H9 (cell line): Measurements from ENCODE around the gene COPS8. TPM values are rescaled to one million over a fixed set of nuclear protein-coding genes. Genes with fewer than 3 reads are reported as not detected.

Source experiments
- DNase-seq: peaks from one replicate; pipeline ENCODE4 v3.0.0-alpha.2; 2017
- H2AFZ ChIP-seq: one replicate; pipeline ENCODE4 v1.6.1; 2013; ENCODE audit warnings: mild to moderate bottlenecking, low read length, control low read depth, moderate library complexity
- H2AK5ac ChIP-seq: 2 replicates; pipeline ENCODE4 v1.6.1; 2013; ENCODE audit warnings: low read length, control low read depth, mixed read lengths; ENCODE audit not compliant: insufficient read length
- H2BK120ac ChIP-seq: one replicate; pipeline ENCODE4 v1.6.1; 2013; ENCODE audit warnings: low read depth, mild to moderate bottlenecking, low read length, control low read depth, inconsistent platforms; ENCODE audit not compliant: poor library complexity, severe bottlenecking
- H2BK12ac ChIP-seq: 2 replicates; pipeline ENCODE4 v1.6.1; 2013; ENCODE audit warnings: low read length, control low read depth, mixed read lengths, low read depth; ENCODE audit not compliant: insufficient read length
- H2BK15ac ChIP-seq: 2 replicates; pipeline ENCODE4 v1.6.1; 2013; ENCODE audit warnings: low read depth, low read length, control low read depth
- H2BK20ac ChIP-seq: one replicate; pipeline ENCODE4 v1.6.1; 2013; ENCODE audit warnings: low read depth, mild to moderate bottlenecking, low read length, control low read depth, inconsistent platforms; ENCODE audit not compliant: poor library complexity, severe bottlenecking
- H2BK5ac ChIP-seq: 2 replicates; pipeline ENCODE4 v1.6.1; 2013; ENCODE audit warnings: low read length, control low read depth, mixed read lengths; ENCODE audit not compliant: insufficient read length
- H3K14ac ChIP-seq: 2 replicates; pipeline ENCODE4 v1.6.1; 2013; ENCODE audit warnings: low read length, control low read depth; ENCODE audit not compliant: insufficient read depth
- H3K18ac ChIP-seq: 2 replicates; pipeline ENCODE4 v1.6.1; 2013; ENCODE audit warnings: low read depth, mild to moderate bottlenecking, mixed read lengths, low read length, control low read depth; ENCODE audit not compliant: insufficient read length
- H3K23ac ChIP-seq: 2 replicates; pipeline ENCODE4 v1.6.1; 2013; ENCODE audit warnings: low read length, control low read depth, mixed read lengths, low read depth; ENCODE audit not compliant: insufficient read length
- H3K23me2 ChIP-seq: 2 replicates; pipeline ENCODE4 v1.6.1; 2013; ENCODE audit warnings: low read depth, mild to moderate bottlenecking, mixed read lengths, low read length, control low read depth; ENCODE audit not compliant: insufficient read length, poor library complexity, severe bottlenecking
- H3K27ac ChIP-seq: 2 replicates; pipeline ENCODE4 v1.5.1; 2013; ENCODE audit warnings: low read length, control low read depth, mixed read lengths, low read depth; ENCODE audit not compliant: insufficient read length
- H3K27me3 ChIP-seq: 2 replicates; pipeline ENCODE4 v1.6.1; 2013; ENCODE audit warnings: low read length, control low read depth, inconsistent platforms; ENCODE audit not compliant: insufficient read depth
- H3K4ac ChIP-seq: 2 replicates; pipeline ENCODE4 v1.6.1; 2013; ENCODE audit warnings: low read depth, mild to moderate bottlenecking, control low read depth, inconsistent platforms, low read length, moderate library complexity
- H3K4me1 ChIP-seq: 2 replicates; pipeline ENCODE4 v1.6.1; 2013; ENCODE audit warnings: low read length, control low read depth, inconsistent platforms; ENCODE audit not compliant: insufficient read depth
- H3K4me2 ChIP-seq: 2 replicates; pipeline ENCODE4 v1.6.1; 2013; ENCODE audit warnings: low read length, control low read depth, mixed read lengths; ENCODE audit not compliant: insufficient read length, insufficient read depth
- H3K56ac ChIP-seq: 2 replicates; pipeline ENCODE4 v1.6.1; 2013; ENCODE audit warnings: low read depth, mild to moderate bottlenecking, mixed read lengths, low read length, control low read depth; ENCODE audit not compliant: insufficient read length
- H3K79me1 ChIP-seq: 2 replicates; pipeline ENCODE4 v1.6.1; 2013; ENCODE audit warnings: low read depth, mild to moderate bottlenecking, moderate library complexity, low read length, control low read depth, inconsistent platforms; ENCODE audit not compliant: insufficient read depth, poor library complexity, severe bottlenecking
- H3K79me2 ChIP-seq: 2 replicates; pipeline ENCODE4 v1.6.1; 2013; ENCODE audit warnings: low read length, control low read depth, inconsistent platforms; ENCODE audit not compliant: insufficient read depth
- H3K9ac ChIP-seq: 2 replicates; pipeline ENCODE4 v1.6.1; 2013; ENCODE audit warnings: low read length, control low read depth, mixed read lengths; ENCODE audit not compliant: insufficient read length; ENCODE audit errors: extremely low read depth
- H3K9me3 ChIP-seq: one replicate; pipeline ENCODE4 v1.6.1; 2013; ENCODE audit warnings: low read depth, low read length, inconsistent platforms; ENCODE audit not compliant: control insufficient read depth
- H3T11ph ChIP-seq: one replicate; pipeline ENCODE4 v1.6.1; 2013; ENCODE audit warnings: mild to moderate bottlenecking, low read length, control low read depth, inconsistent platforms
- H4K20me1 ChIP-seq: one replicate; pipeline ENCODE4 v1.6.1; 2013; ENCODE audit not compliant: control insufficient read depth, insufficient read length, insufficient read depth
- H4K5ac ChIP-seq: 2 replicates; pipeline ENCODE4 v1.6.1; 2013; ENCODE audit warnings: low read depth, mild to moderate bottlenecking, mixed read lengths, low read length, control low read depth; ENCODE audit not compliant: insufficient read length
- H4K8ac ChIP-seq: replicated peaks from 2 replicates; pipeline ENCODE4 v1.6.1; 2013; ENCODE audit warnings: low read length, control low read depth, mixed read lengths, low read depth; ENCODE audit not compliant: insufficient read length
- H4K91ac ChIP-seq: 2 replicates; pipeline ENCODE4 v1.6.1; 2013; ENCODE audit warnings: low read depth, mild to moderate bottlenecking, moderate library complexity, mixed read lengths, low read length, control low read depth; ENCODE audit not compliant: insufficient read length
- H3K27ac Mint-ChIP-seq, 3 experiments: 2 replicates in 2 of 3; 3 replicates in 1 of 3; pipeline ENCODE4 v1.8.0; 2020 to 2021; ENCODE audit warnings: mixed read lengths in 3 of 3, mild to moderate bottlenecking in 1 of 3, moderate library complexity in 1 of 3
- H3K27me3 Mint-ChIP-seq: 2 replicates; pipeline ENCODE4 v1.8.0; 2021; ENCODE audit warnings: low read depth, mild to moderate bottlenecking, moderate library complexity, mixed read lengths
- H3K36me3 Mint-ChIP-seq, 3 experiments: 2 replicates in 2 of 3; 3 replicates in 1 of 3; pipeline ENCODE4 v1.8.0; 2020 to 2021; ENCODE audit warnings: low read depth in 3 of 3, mixed read lengths in 3 of 3; ENCODE audit not compliant: insufficient read depth in 1 of 3
- H3K4me1 Mint-ChIP-seq, 2 experiments: 2 replicates each; pipeline ENCODE4 v1.8.0; 2020; ENCODE audit warnings: mixed read lengths in 2 of 2
- H3K4me3 Mint-ChIP-seq, 2 experiments: 2 replicates in 1 of 2; 3 replicates in 1 of 2; pipeline ENCODE4 v1.8.0; 2020 to 2021; ENCODE audit warnings: mild to moderate bottlenecking in 2 of 2, mixed read lengths in 2 of 2, moderate library complexity in 1 of 2
- H3K9me3 Mint-ChIP-seq, 2 experiments: 2 replicates in 1 of 2; 3 replicates in 1 of 2; pipeline ENCODE4 v1.8.0; 2020; ENCODE audit warnings: mild to moderate bottlenecking in 2 of 2, mixed read lengths in 2 of 2, moderate library complexity in 1 of 2
- WGBS: extraction: QIAGEN DNeasy Blood & Tissue Kit; methylation state at CpG from one replicate; pipeline ENCODE4 v1.1.7; 2013; ENCODE audit warnings: missing lambda C conversion rate, low lambda C conversion rate, mixed read lengths; ENCODE audit not compliant: insufficient read length; ENCODE audit errors: extremely low coverage; 5-methylcytosine and 5-hydroxymethylcytosine counted together
- total RNA-seq: library from RNA; stranded (reverse); gene quantifications from 2 replicates; pipeline ENCODE4 v1.2.1, GENCODE V29; 2021
- TF ChIP-seq, protein P1 (sequence below): fragments of 200-600 bp; sonication (generic); conservative IDR thresholded peaks from 3 replicates; pipeline ENCODE4 v1.8.0; 2021; ENCODE audit warnings: antibody characterized with exemption, mild to moderate bottlenecking

Gene COPS8
- total RNA-seq, 1 experiment from 2014 or later, result 65.2 TPM

DNA sequence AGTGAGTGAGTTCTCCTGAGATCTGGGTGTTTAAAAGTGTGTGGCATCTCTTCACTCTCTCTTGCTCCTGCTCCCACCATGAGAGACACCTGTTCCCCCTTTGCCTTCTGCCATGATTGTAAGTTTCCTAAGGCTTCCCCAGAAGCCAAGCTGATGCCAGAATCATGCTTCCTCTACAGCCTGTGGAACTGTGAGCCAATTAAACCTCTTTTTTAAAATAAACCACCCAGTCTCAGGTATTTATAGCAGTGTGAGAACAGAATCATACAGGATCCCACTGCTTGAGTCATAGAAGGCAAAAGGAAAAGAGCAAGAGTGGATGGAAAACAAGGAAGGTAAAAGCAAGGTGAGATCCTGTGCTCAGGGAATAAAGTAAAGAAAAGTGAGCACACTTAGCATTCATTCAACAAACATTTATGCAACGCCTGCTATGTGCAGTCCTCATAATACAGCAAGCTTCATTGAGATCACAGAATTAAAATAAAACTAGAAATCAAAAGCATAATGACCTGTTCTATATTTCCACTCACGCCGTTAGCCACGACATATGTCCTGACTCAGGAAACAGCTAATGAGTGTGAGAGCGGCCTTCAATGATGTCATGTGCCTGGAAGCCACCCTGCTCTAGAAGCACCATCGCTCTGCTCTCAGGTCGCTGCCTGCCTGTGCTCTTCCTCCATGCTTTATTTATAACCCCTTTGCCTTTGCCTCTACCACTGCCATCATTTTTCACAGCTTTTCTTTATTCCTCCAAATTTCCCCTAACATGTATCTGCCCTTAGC is 11.3 kb upstream of the COPS8 start:
- Histone ChIP-seq H3K27me3 (no peaks in the 10 kb centered on the region), H3K4me1 (no peaks in the 10 kb centered on the region), H4K5ac (no peak overlapping the region), H3K23me2 (no peaks in the 10 kb centered on the region), H3K79me2 (no peaks in the 10 kb centered on the region), H2BK120ac (no peak overlapping the region), H3K27ac (no peak overlapping the region), H3K23ac (no peak overlapping the region), H3K9ac (no peak overlapping the region), H3K4me2 (no peak overlapping the region), H2BK5ac (no peak overlapping the region), H2BK15ac (no peak overlapping the region), H4K8ac (no peak overlapping the region), H3K14ac (no peak overlapping the region), H4K91ac (no peak overlapping the region), H3K18ac (no peak overlapping the region), H3K79me1 (no peaks in the 10 kb centered on the region), H3K56ac (no peak overlapping the region), H4K20me1 (no peaks in the 10 kb centered on the region), H3K9me3 (no peaks in the 10 kb centered on the region), H2BK12ac (no peak overlapping the region), H2AK5ac (no peak overlapping the region), H2AFZ (no peak overlapping the region), H3T11ph (no peak overlapping the region), H3K4ac (no peak overlapping the region), H2BK20ac (no peak overlapping the region)
- TF ChIP-seq, protein P1, sequence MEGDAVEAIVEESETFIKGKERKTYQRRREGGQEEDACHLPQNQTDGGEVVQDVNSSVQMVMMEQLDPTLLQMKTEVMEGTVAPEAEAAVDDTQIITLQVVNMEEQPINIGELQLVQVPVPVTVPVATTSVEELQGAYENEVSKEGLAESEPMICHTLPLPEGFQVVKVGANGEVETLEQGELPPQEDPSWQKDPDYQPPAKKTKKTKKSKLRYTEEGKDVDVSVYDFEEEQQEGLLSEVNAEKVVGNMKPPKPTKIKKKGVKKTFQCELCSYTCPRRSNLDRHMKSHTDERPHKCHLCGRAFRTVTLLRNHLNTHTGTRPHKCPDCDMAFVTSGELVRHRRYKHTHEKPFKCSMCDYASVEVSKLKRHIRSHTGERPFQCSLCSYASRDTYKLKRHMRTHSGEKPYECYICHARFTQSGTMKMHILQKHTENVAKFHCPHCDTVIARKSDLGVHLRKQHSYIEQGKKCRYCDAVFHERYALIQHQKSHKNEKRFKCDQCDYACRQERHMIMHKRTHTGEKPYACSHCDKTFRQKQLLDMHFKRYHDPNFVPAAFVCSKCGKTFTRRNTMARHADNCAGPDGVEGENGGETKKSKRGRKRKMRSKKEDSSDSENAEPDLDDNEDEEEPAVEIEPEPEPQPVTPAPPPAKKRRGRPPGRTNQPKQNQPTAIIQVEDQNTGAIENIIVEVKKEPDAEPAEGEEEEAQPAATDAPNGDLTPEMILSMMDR, result no peak
- H3K27me3 Mint-ChIP-seq, result no peaks in the 10 kb centered on the region
- DNase-seq, result no peak
- H3K9me3 Mint-ChIP-seq, result peaks cover 0 to 1% of the 10 kb centered on the region in 2 experiments; a peak in 1 of 5 replicates
- H3K4me3 Mint-ChIP-seq, result no peak overlapping the region
- H3K27ac Mint-ChIP-seq, result no peak overlapping the region
- H3K36me3 Mint-ChIP-seq, result no peaks in the 10 kb centered on the region; a peak in 1 of 7 replicates
- no CpG with 5 or more reads among the region's 7 CpGs for WGBS
- no peaks in the 10 kb centered on the region; a peak in 1 of 4 replicates for H3K4me1 Mint-ChIP-seq
